Sigmoid colon (tissue), 7 donors: ENCODE results near the gene HECTD4. TPM values are rescaled to one million over a fixed set of nuclear protein-coding genes. Genes with fewer than 3 reads are reported as not detected.

Source experiments
- DNase-seq: peaks from one replicate; pipeline ENCODE4 v3.0.0-alpha.2; 2019
- H3K27ac ChIP-seq, 4 donors: fragments of 200-600 bp; sonication (generic); one replicate each; pipeline ENCODE4 v1.5.1; 2016 to 2019; ENCODE audit warnings: mild to moderate bottlenecking in 1 of 4
- H3K27me3 ChIP-seq, 3 donors: fragments of 200-600 bp; sonication (generic); one replicate each; pipeline ENCODE4 v1.5.1; 2019; ENCODE audit warnings: mild to moderate bottlenecking in 1 of 3
- H3K36me3 ChIP-seq, 4 donors: fragments of 200-600 bp; sonication (generic); one replicate each; pipeline ENCODE4 v1.5.1; 2016 to 2019
- H3K4me1 ChIP-seq, 4 donors: fragments of 200-600 bp; sonication (generic); one replicate each; pipeline ENCODE4 v1.5.1; 2017 to 2019
- H3K4me3 ChIP-seq, 4 donors: fragments of 200-600 bp; sonication (generic); one replicate each; pipeline ENCODE4 v1.5.1; 2017 to 2019; ENCODE audit warnings: mild to moderate bottlenecking in 2 of 4, moderate library complexity in 1 of 4
- H3K9me3 ChIP-seq, 4 donors: fragments of 200-600 bp in 3 of 4; sonication (generic) in 3 of 4; one replicate each; pipeline versions ENCODE4 v1.5.1 to v1.6.1; 2013 to 2019
- CTCF ChIP-seq, 4 experiments: fragments of 450-650 bp in 3 of 4; fragments of 200-600 bp in 1 of 4; IDR thresholded peaks; one replicate each; pipeline ENCODE4 v1.5.1; 2016 to 2019; ENCODE audit warnings: antibody characterized with exemption in 4 of 4, mild to moderate bottlenecking in 3 of 4, moderate library complexity in 2 of 4
- EP300 ChIP-seq, 4 donors: sonication (generic); formaldehyde crosslinking; IDR thresholded peaks; one replicate each; pipeline ENCODE4 v1.6.1; 2017; ENCODE audit warnings: antibody characterized with exemption in 4 of 4
- POLR2A ChIP-seq, 2 donors: fragments of 450-650 bp; IDR thresholded peaks; one replicate each; pipeline ENCODE4 v1.6.1; 2016; ENCODE audit warnings: antibody characterized with exemption in 2 of 2, mild to moderate bottlenecking in 2 of 2, moderate library complexity in 2 of 2
- POLR2AphosphoS5 ChIP-seq, 4 donors: sonication (generic); formaldehyde crosslinking; IDR thresholded peaks; one replicate each; pipeline ENCODE4 v1.6.1; 2017; ENCODE audit warnings: antibody characterized with exemption in 4 of 4
- WGBS, 2 donors: extraction: QIAGEN DNeasy Blood & Tissue Kit; methylation state at CpG; one replicate each; pipeline ENCODE4 v1.1.7; 2013; 5-methylcytosine and 5-hydroxymethylcytosine counted together
- intact Hi-C: fragments of 100-400 bp; cut with DNase I; formaldehyde crosslinking; loops from one replicate; pipeline ENCODE4 v1.15.1; 2023
- polyA plus RNA-seq, 3 donors: library from polyadenylated mRNA; stranded (reverse); fragments of 200-250 nt; gene quantifications; one replicate each; pipeline ENCODE4 v1.2.3, GENCODE V29; 2013
- total RNA-seq, 4 donors: library from RNA; depleted of rRNA; stranded (reverse); fragments of >200 nt; gene quantifications; one replicate each; pipeline ENCODE4 v1.1.0, GENCODE V29; 2016
- donor health status: healthy with polysubstance abuse.
- donor health status: Bipolar disorder and iron deficiency.
- donor health status: healthy.

HECTD4 gene
- total and polyA plus RNA-seq, 7 donors, result 5.4 to 64.8 (median 26.0) TPM

GRCh38 chr12:112427760-112428159, 45.5 kb upstream of the HECTD4 start:
- 96 to 98% methylated on average over 2 of the region's 2 CpGs for WGBS, 2 donors
- intact Hi-C loops, result no loop called here
- H3K36me3 ChIP-seq, result no peaks in the 10 kb centered on the region

GRCh38 chr12:112425582-112426382, 43.6 kb upstream of the HECTD4 start:
- intact Hi-C loops, result no loop called here
- no peak for DNase-seq
- no peak for TF ChIP-seq EP300 (IDR thresholded peaks at IDR 0.05)
- no peak for TF ChIP-seq CTCF (IDR thresholded peaks at IDR 0.05)
- no peak for TF ChIP-seq POLR2A (IDR thresholded peaks at IDR 0.05)
- no peaks in the 10 kb centered on the region for H3K9me3 ChIP-seq
- WGBS, 2 donors, result 89 to 96% methylated on average over 7 of the region's 7 CpGs
- no peaks in the 10 kb centered on the region for H3K27me3 ChIP-seq
- H3K36me3 ChIP-seq, result no peaks in the 10 kb centered on the region
- H3K4me1 ChIP-seq, result peaks cover 0 to 28% (median 13%) of the 10 kb centered on the region in 4 donors
- H3K4me3 ChIP-seq, result no peak overlapping the region
- no peak overlapping the region for H3K27ac ChIP-seq

More at GRCh38 chr12:112427760-112428159, 45.5 kb upstream of the HECTD4 start:
- Histone ChIP-seq H3K9me3 (no peaks in the 10 kb centered on the region), H3K4me1 (peaks cover 0 to 14% (median 4%) of the 10 kb centered on the region in 4 donors), H3K27me3 (no peaks in the 10 kb centered on the region), H3K27ac (no peak overlapping the region), H3K4me3 (no peak overlapping the region)
- TF ChIP-seq CTCF (IDR thresholded peaks at IDR 0.05), result no peak
- TF ChIP-seq EP300 (IDR thresholded peaks at IDR 0.05), result no peak
- no peak for TF ChIP-seq POLR2AphosphoS5 (IDR thresholded peaks at IDR 0.05)
- no peak for TF ChIP-seq POLR2A (IDR thresholded peaks at IDR 0.05)
- DNase-seq, result no peak

GRCh38 chr12:112424126-112424525, 41.9 kb upstream of the HECTD4 start:
- H3K27me3 ChIP-seq, result no peaks in the 10 kb centered on the region
- no peak overlapping the region for H3K4me3 ChIP-seq
- TF ChIP-seq POLR2A (IDR thresholded peaks at IDR 0.05) (no peak), CTCF (IDR thresholded peaks at IDR 0.05) (no peak), EP300 (IDR thresholded peaks at IDR 0.05) (no peak), POLR2AphosphoS5 (IDR thresholded peaks at IDR 0.05) (no peak)
- DNase-seq, result no peak
- H3K27ac ChIP-seq, result no peak overlapping the region
- no peaks in the 10 kb centered on the region for H3K9me3 ChIP-seq
- intact Hi-C loops, result no loop called here
- H3K36me3 ChIP-seq, result no peaks in the 10 kb centered on the region
- 96 to 98% methylated on average over 3 of the region's 3 CpGs for WGBS, 2 donors
- H3K4me1 ChIP-seq, result peaks cover 0 to 43% (median 26%) of the 10 kb centered on the region in 4 donors

GRCh38 chr12:112422531-112422930, 40.3 kb upstream of the HECTD4 start:
- intact Hi-C loops, result no loop called here
- peak overlapping the region in 1 of 4 donors; percentile 15 for H3K27ac ChIP-seq
- WGBS, 2 donors, result 67 to 72% methylated on average over 5 of the region's 5 CpGs
- H3K27me3 ChIP-seq, result no peaks in the 10 kb centered on the region
- H3K36me3 ChIP-seq, result no peaks in the 10 kb centered on the region
- no peak overlapping the region for H3K4me3 ChIP-seq
- no peak for DNase-seq
- TF ChIP-seq POLR2AphosphoS5 (IDR thresholded peaks at IDR 0.05) (no peak), EP300 (IDR thresholded peaks at IDR 0.05) (no peak)
- H3K4me1 ChIP-seq, result peaks cover 0 to 50% (median 34%) of the 10 kb centered on the region in 4 donors
- no peaks in the 10 kb centered on the region for H3K9me3 ChIP-seq

GRCh38 chr12:112421363-112421762, 39.1 kb upstream of the HECTD4 start:
- WGBS, 2 donors, result 86 to 100% methylated on average over 1 of the region's 1 CpG
- H3K27me3 ChIP-seq, result no peaks in the 10 kb centered on the region
- no peak overlapping the region for H3K4me3 ChIP-seq
- H3K9me3 ChIP-seq, result no peaks in the 10 kb centered on the region
- no peaks in the 10 kb centered on the region for H3K36me3 ChIP-seq
- TF ChIP-seq POLR2A (IDR thresholded peaks at IDR 0.05) (no peak), POLR2AphosphoS5 (IDR thresholded peaks at IDR 0.05) (no peak), CTCF (IDR thresholded peaks at IDR 0.05) (no peak), EP300 (IDR thresholded peaks at IDR 0.05) (no peak)
- H3K4me1 ChIP-seq, result peaks cover 0 to 50% (median 34%) of the 10 kb centered on the region in 4 donors
- H3K27ac ChIP-seq, result no peak overlapping the region
- intact Hi-C loops, result no loop called here
- DNase-seq, result no peak
